Measurements from ENCODE around the gene CDX1.

Gene CDX1

GRCh38 chr5:150163547-150164059 lies 3.0 kb upstream of the CDX1 start:
- no peak for DNase-seq (ENCODE audit: low read depth)

GRCh38 chr5:150164211-150164980 lies 2.2 kb upstream of the CDX1 start:
- DNase-seq (ENCODE audit: low read depth) = no peak

GRCh38 chr5:150166037-150166649 lies 435 bp upstream of the CDX1 start:
- no peak for DNase-seq (ENCODE audit: low read depth)

GRCh38 chr5:150167512-150167850 lies 903 bp downstream of the CDX1 start:
- no peak for DNase-seq (ENCODE audit: low read depth)

- no peak for DNase-seq (ENCODE audit: low read depth)
Observed at GRCh38 chr5:150167908-150168307, 1.3 kb downstream of the CDX1 start.

- no peak for DNase-seq (ENCODE audit: low read depth)
Observed at GRCh38 chr5:150168864-150169263, 2.3 kb downstream of the CDX1 start.

- no peak for DNase-seq (ENCODE audit: low read depth)
Observed at GRCh38 chr5:150172145-150172544, 5.6 kb downstream of the CDX1 start.

- DNase-seq (ENCODE audit: low read depth) = no peak
Observed at GRCh38 chr5:150172556-150172955, 6.0 kb downstream of the CDX1 start.

- no peak for DNase-seq (ENCODE audit: low read depth)
Observed at GRCh38 chr5:150173161-150173560, 6.6 kb downstream of the CDX1 start.

GRCh38 chr5:150174285-150174684 lies 7.7 kb downstream of the CDX1 start:
- no peak for DNase-seq (ENCODE audit: low read depth)

GRCh38 chr5:150175076-150175475 lies 8.5 kb downstream of the CDX1 start:
- no peak for DNase-seq (ENCODE audit: low read depth)

GRCh38 chr5:150175536-150175935 lies 9.0 kb downstream of the CDX1 start:
- no peak for DNase-seq (ENCODE audit: low read depth)

- no peak for DNase-seq (ENCODE audit: low read depth)
Observed at GRCh38 chr5:150176745-150177477, 10.3 kb downstream of the CDX1 start.

- no peak for DNase-seq (ENCODE audit: low read depth)
Observed at GRCh38 chr5:150177721-150178120, 11.1 kb downstream of the CDX1 start.

GRCh38 chr5:150178262-150178661 lies 11.7 kb downstream of the CDX1 start:
- no peak for DNase-seq (ENCODE audit: low read depth)

GRCh38 chr5:150179019-150179620 lies 12.5 kb downstream of the CDX1 start:
- DNase-seq (ENCODE audit: low read depth) = no peak

- DNase-seq (ENCODE audit: low read depth) = no peak
Observed at GRCh38 chr5:150180241-150181026, 13.9 kb downstream of the CDX1 start.

GRCh38 chr5:150181027-150181426 lies 14.4 kb downstream of the CDX1 start:
- DNase-seq (ENCODE audit: low read depth) = no peak

- no peak for DNase-seq (ENCODE audit: low read depth)
Observed at GRCh38 chr5:150181766-150182545, 15.4 kb downstream of the CDX1 start.

- no peak for DNase-seq (ENCODE audit: low read depth)
Observed at GRCh38 chr5:150182774-150183173, 16.2 kb downstream of the CDX1 start.

- no peak for DNase-seq (ENCODE audit: low read depth)
Observed at GRCh38 chr5:150183436-150183835, 16.9 kb downstream of the CDX1 start.
